Measurements from ENCODE around the gene ATP8B3. TPM values are rescaled to one million over a fixed set of nuclear protein-coding genes. Genes with fewer than 3 reads are reported as not detected.

The ATP8B3 gene
- total and polyA plus RNA-seq, 9 of the 15 experiments (the other 6 are each of a cell fraction or from before 2014, with no cell fraction given) = 1.2 to 12.3 (median 3.8) TPM

DNA sequence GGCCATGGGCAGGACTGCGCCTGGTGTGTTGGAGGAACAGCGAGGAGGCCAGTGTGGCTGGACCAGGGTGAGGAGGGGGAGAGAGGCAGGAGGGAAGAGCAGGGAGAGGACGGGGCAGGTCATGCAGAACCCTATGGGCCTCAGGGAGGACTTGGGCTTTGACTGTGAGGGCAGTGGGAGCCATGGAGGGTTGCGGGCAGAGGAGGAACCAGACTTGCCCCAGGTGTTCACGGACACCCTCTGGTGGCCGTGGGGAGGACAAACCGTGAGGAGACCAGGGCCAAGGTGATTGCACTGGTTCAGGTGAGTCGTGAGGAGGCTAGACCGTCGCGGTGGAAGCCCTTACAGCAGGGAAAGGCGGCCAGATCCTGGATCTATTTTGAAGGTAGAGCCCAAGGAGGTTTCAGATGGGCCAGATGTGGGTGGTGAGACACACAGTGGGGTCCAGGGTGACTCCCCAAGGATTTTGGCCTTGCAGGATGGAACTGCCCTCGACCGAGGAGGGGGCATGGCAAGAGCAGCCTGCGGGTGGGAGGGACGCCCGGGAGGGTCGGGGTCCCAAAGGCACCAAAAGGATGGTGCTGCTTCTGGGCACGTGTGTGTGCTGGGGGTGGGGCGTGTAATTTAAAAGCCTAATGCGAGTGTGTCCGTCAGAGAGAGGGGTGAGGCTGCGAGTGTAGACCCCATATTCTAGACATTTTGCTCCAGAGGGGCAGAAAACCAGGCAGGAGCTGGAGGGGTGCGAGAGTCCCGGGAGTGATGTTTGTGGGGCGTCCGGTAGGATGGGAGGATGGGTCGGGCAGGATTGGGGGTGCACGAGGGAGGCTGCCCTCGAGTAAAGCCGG, 39.0 kb upstream of the ATP8B3 start (continued):
- TF ChIP-seq HNRNPUL1 (IDR thresholded peaks at IDR 0.05; ENCODE audit: low read length) (no peak), BRD4 (IDR thresholded peaks at IDR 0.05) (no peak), KDM1A (IDR thresholded peaks at IDR 0.05) (peak in 1 of 2 experiments; percentile 87; a peak in 2 of 4 replicates), MCM3 (IDR thresholded peaks at IDR 0.05) (no peak), CBX8 (IDR thresholded peaks at IDR 0.05; ENCODE audit: borderline replicate concordance, extremely low read depth, low read depth, low read length, poor library complexity, severe bottlenecking) (no peak), SMARCA5 (IDR thresholded peaks at IDR 0.05) (peak; percentile 68; the same call in 1 of the 2 replicates), DPF2 (IDR thresholded peaks at IDR 0.05) (no peak), RBM22 (IDR thresholded peaks at IDR 0.05; ENCODE audit: low read depth, low read length, poor library complexity, severe bottlenecking) (peak; percentile 7), ZNF57 (CRISPR knock-in tag; IDR thresholded peaks at IDR 0.05) (no peak), NFIC (IDR thresholded peaks at IDR 0.05) (no peak)
- TF ChIP-seq, protein P1, sequence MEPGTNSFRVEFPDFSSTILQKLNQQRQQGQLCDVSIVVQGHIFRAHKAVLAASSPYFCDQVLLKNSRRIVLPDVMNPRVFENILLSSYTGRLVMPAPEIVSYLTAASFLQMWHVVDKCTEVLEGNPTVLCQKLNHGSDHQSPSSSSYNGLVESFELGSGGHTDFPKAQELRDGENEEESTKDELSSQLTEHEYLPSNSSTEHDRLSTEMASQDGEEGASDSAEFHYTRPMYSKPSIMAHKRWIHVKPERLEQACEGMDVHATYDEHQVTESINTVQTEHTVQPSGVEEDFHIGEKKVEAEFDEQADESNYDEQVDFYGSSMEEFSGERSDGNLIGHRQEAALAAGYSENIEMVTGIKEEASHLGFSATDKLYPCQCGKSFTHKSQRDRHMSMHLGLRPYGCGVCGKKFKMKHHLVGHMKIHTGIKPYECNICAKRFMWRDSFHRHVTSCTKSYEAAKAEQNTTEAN (CRISPR knock-in tag; IDR thresholded peaks at IDR 0.05) = no peak
- TF ChIP-seq, protein P2, sequence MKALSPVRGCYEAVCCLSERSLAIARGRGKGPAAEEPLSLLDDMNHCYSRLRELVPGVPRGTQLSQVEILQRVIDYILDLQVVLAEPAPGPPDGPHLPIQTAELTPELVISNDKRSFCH (CRISPR knock-in tag; IDR thresholded peaks at IDR 0.05) = no peak
- TF ChIP-seq, protein P2 (tag; IDR thresholded peaks at IDR 0.05) = no peak
- TF ChIP-seq, protein P3, sequence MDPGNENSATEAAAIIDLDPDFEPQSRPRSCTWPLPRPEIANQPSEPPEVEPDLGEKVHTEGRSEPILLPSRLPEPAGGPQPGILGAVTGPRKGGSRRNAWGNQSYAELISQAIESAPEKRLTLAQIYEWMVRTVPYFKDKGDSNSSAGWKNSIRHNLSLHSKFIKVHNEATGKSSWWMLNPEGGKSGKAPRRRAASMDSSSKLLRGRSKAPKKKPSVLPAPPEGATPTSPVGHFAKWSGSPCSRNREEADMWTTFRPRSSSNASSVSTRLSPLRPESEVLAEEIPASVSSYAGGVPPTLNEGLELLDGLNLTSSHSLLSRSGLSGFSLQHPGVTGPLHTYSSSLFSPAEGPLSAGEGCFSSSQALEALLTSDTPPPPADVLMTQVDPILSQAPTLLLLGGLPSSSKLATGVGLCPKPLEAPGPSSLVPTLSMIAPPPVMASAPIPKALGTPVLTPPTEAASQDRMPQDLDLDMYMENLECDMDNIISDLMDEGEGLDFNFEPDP (CRISPR knock-in tag; IDR thresholded peaks at IDR 0.05) = no peak
- TF ChIP-seq, protein P4, sequence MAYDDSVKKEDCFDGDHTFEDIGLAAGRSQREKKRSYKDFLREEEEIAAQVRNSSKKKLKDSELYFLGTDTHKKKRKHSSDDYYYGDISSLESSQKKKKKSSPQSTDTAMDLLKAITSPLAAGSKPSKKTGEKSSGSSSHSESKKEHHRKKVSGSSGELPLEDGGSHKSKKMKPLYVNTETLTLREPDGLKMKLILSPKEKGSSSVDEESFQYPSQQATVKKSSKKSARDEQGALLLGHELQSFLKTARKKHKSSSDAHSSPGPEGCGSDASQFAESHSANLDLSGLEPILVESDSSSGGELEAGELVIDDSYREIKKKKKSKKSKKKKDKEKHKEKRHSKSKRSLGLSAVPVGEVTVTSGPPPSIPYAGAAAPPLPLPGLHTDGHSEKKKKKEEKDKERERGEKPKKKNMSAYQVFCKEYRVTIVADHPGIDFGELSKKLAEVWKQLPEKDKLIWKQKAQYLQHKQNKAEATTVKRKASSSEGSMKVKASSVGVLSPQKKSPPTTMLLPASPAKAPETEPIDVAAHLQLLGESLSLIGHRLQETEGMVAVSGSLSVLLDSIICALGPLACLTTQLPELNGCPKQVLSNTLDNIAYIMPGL (CRISPR knock-in tag; IDR thresholded peaks at IDR 0.05) = no peak
